ENCODE measurements around the gene LRP11.

LRP11 gene

GRCh38 chr6:149830731-149831307 lies 33.3 kb downstream of the LRP11 start:
- Histone ChIP-seq H3K9ac (ENCODE audit: low read length in 2 of 2) (no peak overlapping the region), H3K36me3 (ENCODE audit: control insufficient read depth in 2 of 2, insufficient read depth in 2 of 2, low read length in 2 of 2) (peaks cover 7 to 14% of the 10 kb centered on the region in 2 donors), H3K4me1 (ENCODE audit: control insufficient read depth, insufficient read depth, low read length) (no peaks in the 10 kb centered on the region), H3K9me3 (ENCODE audit: control insufficient read depth in 2 of 2, low read length in 2 of 2) (no peaks in the 10 kb centered on the region), H3K27me3 (ENCODE audit: control insufficient read depth in 1 of 2, insufficient read depth in 2 of 2, low read length in 2 of 2) (no peaks in the 10 kb centered on the region), H3K27ac (ENCODE audit: low read length) (no peak overlapping the region), H3K4me3 (ENCODE audit: low read length in 2 of 2) (no peak overlapping the region)

- H3K4me3 ChIP-seq (ENCODE audit: low read length in 2 of 2) = no peak overlapping the region
- H3K27ac ChIP-seq (ENCODE audit: low read length) = no peak overlapping the region
- peaks cover 10 to 17% of the 10 kb centered on the region in 2 donors for H3K36me3 ChIP-seq (ENCODE audit: control insufficient read depth in 2 of 2, insufficient read depth in 2 of 2, low read length in 2 of 2)
- H3K9ac ChIP-seq (ENCODE audit: low read length in 2 of 2) = no peak overlapping the region
- no peaks in the 10 kb centered on the region for H3K9me3 ChIP-seq (ENCODE audit: control insufficient read depth in 2 of 2, low read length in 2 of 2)
- H3K4me1 ChIP-seq (ENCODE audit: control insufficient read depth, insufficient read depth, low read length) = no peaks in the 10 kb centered on the region
- H3K27me3 ChIP-seq (ENCODE audit: control insufficient read depth in 1 of 2, insufficient read depth in 2 of 2, low read length in 2 of 2) = no peaks in the 10 kb centered on the region
Observed at GRCh38 chr6:149825292-149825691, 38.9 kb downstream of the LRP11 start.

GRCh38 chr6:149823013-149823412 lies 41.1 kb downstream of the LRP11 start:
- peaks cover 10 to 17% of the 10 kb centered on the region in 2 donors for H3K36me3 ChIP-seq (ENCODE audit: control insufficient read depth in 2 of 2, insufficient read depth in 2 of 2, low read length in 2 of 2)
- no peak overlapping the region for H3K4me3 ChIP-seq (ENCODE audit: low read length in 2 of 2)
- no peak overlapping the region for H3K27ac ChIP-seq (ENCODE audit: low read length)
- H3K9ac ChIP-seq (ENCODE audit: low read length in 2 of 2) = no peak overlapping the region
- no peaks in the 10 kb centered on the region for H3K4me1 ChIP-seq (ENCODE audit: control insufficient read depth, insufficient read depth, low read length)
- no peaks in the 10 kb centered on the region for H3K9me3 ChIP-seq (ENCODE audit: control insufficient read depth in 2 of 2, low read length in 2 of 2)
- no peaks in the 10 kb centered on the region for H3K27me3 ChIP-seq (ENCODE audit: control insufficient read depth in 1 of 2, insufficient read depth in 2 of 2, low read length in 2 of 2)

DNA sequence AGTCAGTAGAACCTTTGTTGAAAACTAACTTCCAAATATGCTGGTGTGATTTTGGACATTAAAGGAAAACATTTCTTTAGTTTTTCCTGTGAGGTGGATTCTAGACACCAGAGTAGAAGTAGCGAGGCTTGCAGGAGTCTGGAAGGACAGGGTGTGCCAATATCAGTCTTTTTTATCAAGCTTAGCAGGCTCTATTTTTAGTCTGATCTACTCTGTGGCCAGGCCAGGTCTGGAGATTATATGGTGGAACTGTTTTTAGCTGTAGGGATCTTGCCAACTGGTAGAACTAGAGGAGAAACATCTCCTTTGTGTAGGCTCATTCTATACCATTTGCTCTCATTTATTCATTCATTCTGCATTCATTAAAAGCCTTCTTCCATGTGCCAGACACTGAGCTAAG lies 42.7 kb downstream of the LRP11 start:
- H3K9ac ChIP-seq (ENCODE audit: low read length in 2 of 2) = no peak overlapping the region
- no peak overlapping the region for H3K4me3 ChIP-seq (ENCODE audit: low read length in 2 of 2)
- no peaks in the 10 kb centered on the region for H3K27me3 ChIP-seq (ENCODE audit: control insufficient read depth in 1 of 2, insufficient read depth in 2 of 2, low read length in 2 of 2)
- no peaks in the 10 kb centered on the region for H3K4me1 ChIP-seq (ENCODE audit: control insufficient read depth, insufficient read depth, low read length)
- no peaks in the 10 kb centered on the region for H3K9me3 ChIP-seq (ENCODE audit: control insufficient read depth in 2 of 2, low read length in 2 of 2)
- peaks cover 10 to 17% of the 10 kb centered on the region in 2 donors for H3K36me3 ChIP-seq (ENCODE audit: control insufficient read depth in 2 of 2, insufficient read depth in 2 of 2, low read length in 2 of 2)
- H3K27ac ChIP-seq (ENCODE audit: low read length) = no peak overlapping the region

DNA sequence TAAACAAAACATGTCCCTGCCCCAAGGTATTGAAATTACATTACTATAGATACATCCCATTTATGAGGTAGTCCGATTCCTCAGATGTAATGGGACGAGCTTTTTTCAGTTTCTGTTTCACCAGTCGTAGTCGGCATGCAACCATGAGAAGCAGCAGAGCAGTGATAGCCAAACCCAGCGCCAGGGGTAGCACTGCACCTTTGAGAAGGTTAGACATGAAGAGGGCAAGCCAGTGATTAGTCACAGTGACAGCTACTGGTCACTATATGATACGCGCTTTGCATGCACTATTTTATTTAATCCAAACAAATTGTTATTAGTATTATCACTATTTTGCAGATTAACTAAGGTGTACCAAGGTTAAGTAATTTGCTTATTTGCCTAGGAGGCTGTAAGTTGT lies 43.7 kb downstream of the LRP11 start:
- no peak overlapping the region for H3K9ac ChIP-seq (ENCODE audit: low read length in 2 of 2)
- no peaks in the 10 kb centered on the region for H3K9me3 ChIP-seq (ENCODE audit: control insufficient read depth in 2 of 2, low read length in 2 of 2)
- no peak overlapping the region for H3K4me3 ChIP-seq (ENCODE audit: low read length in 2 of 2)
- H3K36me3 ChIP-seq (ENCODE audit: control insufficient read depth in 2 of 2, insufficient read depth in 2 of 2, low read length in 2 of 2) = peaks cover 6 to 13% of the 10 kb centered on the region in 2 donors
- H3K27me3 ChIP-seq (ENCODE audit: control insufficient read depth in 1 of 2, insufficient read depth in 2 of 2, low read length in 2 of 2) = no peaks in the 10 kb centered on the region
- H3K4me1 ChIP-seq (ENCODE audit: control insufficient read depth, insufficient read depth, low read length) = no peaks in the 10 kb centered on the region
- H3K27ac ChIP-seq (ENCODE audit: low read length) = no peak overlapping the region

GRCh38 chr6:149815788-149816187 lies 48.4 kb downstream of the LRP11 start:
- Histone ChIP-seq H3K27me3 (ENCODE audit: control insufficient read depth in 1 of 2, insufficient read depth in 2 of 2, low read length in 2 of 2) (no peaks in the 10 kb centered on the region), H3K4me1 (ENCODE audit: control insufficient read depth, insufficient read depth, low read length) (no peaks in the 10 kb centered on the region), H3K27ac (ENCODE audit: low read length) (no peak overlapping the region), H3K9ac (ENCODE audit: low read length in 2 of 2) (no peak overlapping the region), H3K36me3 (ENCODE audit: control insufficient read depth in 2 of 2, insufficient read depth in 2 of 2, low read length in 2 of 2) (no peaks in the 10 kb centered on the region), H3K4me3 (ENCODE audit: low read length in 2 of 2) (no peak overlapping the region), H3K9me3 (ENCODE audit: control insufficient read depth in 2 of 2, low read length in 2 of 2) (no peaks in the 10 kb centered on the region)

GRCh38 chr6:149813351-149813750 lies 50.8 kb downstream of the LRP11 start:
- H3K9ac ChIP-seq (ENCODE audit: low read length in 2 of 2) = no peak overlapping the region
- H3K4me1 ChIP-seq (ENCODE audit: control insufficient read depth, insufficient read depth, low read length) = no peaks in the 10 kb centered on the region
- no peak overlapping the region for H3K4me3 ChIP-seq (ENCODE audit: low read length in 2 of 2)
- H3K36me3 ChIP-seq (ENCODE audit: control insufficient read depth in 2 of 2, insufficient read depth in 2 of 2, low read length in 2 of 2) = peaks cover 0 to 2% of the 10 kb centered on the region in 2 donors
- no peaks in the 10 kb centered on the region for H3K9me3 ChIP-seq (ENCODE audit: control insufficient read depth in 2 of 2, low read length in 2 of 2)
- no peak overlapping the region for H3K27ac ChIP-seq (ENCODE audit: low read length)
- H3K27me3 ChIP-seq (ENCODE audit: control insufficient read depth in 1 of 2, insufficient read depth in 2 of 2, low read length in 2 of 2) = no peaks in the 10 kb centered on the region

GRCh38 chr6:149809798-149810197 lies 54.4 kb downstream of the LRP11 start:
- H3K9ac ChIP-seq (ENCODE audit: low read length in 2 of 2) = no peak overlapping the region
- H3K9me3 ChIP-seq (ENCODE audit: control insufficient read depth in 2 of 2, low read length in 2 of 2) = no peaks in the 10 kb centered on the region
- peaks cover 0 to 2% of the 10 kb centered on the region in 2 donors for H3K36me3 ChIP-seq (ENCODE audit: control insufficient read depth in 2 of 2, insufficient read depth in 2 of 2, low read length in 2 of 2)
- no peaks in the 10 kb centered on the region for H3K27me3 ChIP-seq (ENCODE audit: control insufficient read depth in 1 of 2, insufficient read depth in 2 of 2, low read length in 2 of 2)
- H3K4me3 ChIP-seq (ENCODE audit: low read length in 2 of 2) = no peak overlapping the region
- H3K27ac ChIP-seq (ENCODE audit: low read length) = no peak overlapping the region
- no peaks in the 10 kb centered on the region for H3K4me1 ChIP-seq (ENCODE audit: control insufficient read depth, insufficient read depth, low read length)

DNA sequence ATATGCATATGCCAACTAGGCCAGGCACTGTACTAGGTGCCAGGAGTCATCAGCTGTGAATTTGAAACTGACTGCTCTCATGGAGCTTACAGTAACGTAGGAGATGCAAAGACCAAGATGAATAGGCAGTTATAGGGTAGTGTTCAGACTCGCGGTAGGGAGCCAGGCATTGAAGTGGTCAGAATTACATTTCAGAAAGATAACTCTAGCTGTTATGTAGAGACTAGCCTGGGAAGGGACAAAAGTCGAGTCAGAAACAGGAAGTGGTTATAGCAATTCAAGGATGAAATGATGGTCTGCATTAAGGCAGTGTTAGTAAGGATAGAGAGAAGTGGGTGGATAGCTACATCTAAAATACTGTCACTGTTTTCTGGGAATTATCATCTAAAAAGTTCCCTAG lies 58.0 kb downstream of the LRP11 start:
- Histone ChIP-seq H3K27me3 (ENCODE audit: control insufficient read depth in 1 of 2, insufficient read depth in 2 of 2, low read length in 2 of 2) (no peaks in the 10 kb centered on the region), H3K36me3 (ENCODE audit: control insufficient read depth in 2 of 2, insufficient read depth in 2 of 2, low read length in 2 of 2) (peaks cover 2 to 7% of the 10 kb centered on the region in 2 donors), H3K4me3 (ENCODE audit: low read length in 2 of 2) (no peak overlapping the region), H3K9ac (ENCODE audit: low read length in 2 of 2) (no peak overlapping the region), H3K4me1 (ENCODE audit: control insufficient read depth, insufficient read depth, low read length) (no peaks in the 10 kb centered on the region), H3K27ac (ENCODE audit: low read length) (no peak overlapping the region), H3K9me3 (ENCODE audit: control insufficient read depth in 2 of 2, low read length in 2 of 2) (no peaks in the 10 kb centered on the region)

DNA sequence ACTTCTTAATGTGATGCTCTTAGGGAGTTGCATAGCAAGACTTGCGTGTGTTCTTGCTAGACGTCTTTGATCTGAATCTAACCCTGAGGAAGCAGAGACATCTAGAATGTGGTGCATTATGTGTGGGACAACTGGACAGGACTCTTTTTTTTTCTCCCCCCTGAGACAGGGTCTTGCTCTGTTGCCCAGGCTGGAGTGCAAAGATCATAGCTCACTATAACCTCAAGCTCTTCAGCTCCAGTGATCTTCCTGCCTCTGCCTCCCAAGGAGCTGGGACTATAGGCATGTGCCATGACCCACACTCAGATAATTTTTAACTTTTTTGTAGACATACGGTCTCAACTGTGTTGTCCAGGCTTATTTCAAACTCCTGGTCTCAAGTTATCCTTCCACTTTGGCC lies 80.6 kb downstream of the LRP11 start:
- Histone ChIP-seq H3K27ac (ENCODE audit: low read length) (no peak overlapping the region), H3K4me1 (ENCODE audit: control insufficient read depth, insufficient read depth, low read length) (no peaks in the 10 kb centered on the region), H3K36me3 (ENCODE audit: control insufficient read depth in 2 of 2, insufficient read depth in 2 of 2, low read length in 2 of 2) (peaks cover 7 to 9% of the 10 kb centered on the region in 2 donors), H3K9ac (ENCODE audit: low read length in 2 of 2) (no peak overlapping the region), H3K27me3 (ENCODE audit: control insufficient read depth in 1 of 2, insufficient read depth in 2 of 2, low read length in 2 of 2) (no peaks in the 10 kb centered on the region), H3K4me3 (ENCODE audit: low read length in 2 of 2) (no peak overlapping the region), H3K9me3 (ENCODE audit: control insufficient read depth in 2 of 2, low read length in 2 of 2) (no peaks in the 10 kb centered on the region)

DNA sequence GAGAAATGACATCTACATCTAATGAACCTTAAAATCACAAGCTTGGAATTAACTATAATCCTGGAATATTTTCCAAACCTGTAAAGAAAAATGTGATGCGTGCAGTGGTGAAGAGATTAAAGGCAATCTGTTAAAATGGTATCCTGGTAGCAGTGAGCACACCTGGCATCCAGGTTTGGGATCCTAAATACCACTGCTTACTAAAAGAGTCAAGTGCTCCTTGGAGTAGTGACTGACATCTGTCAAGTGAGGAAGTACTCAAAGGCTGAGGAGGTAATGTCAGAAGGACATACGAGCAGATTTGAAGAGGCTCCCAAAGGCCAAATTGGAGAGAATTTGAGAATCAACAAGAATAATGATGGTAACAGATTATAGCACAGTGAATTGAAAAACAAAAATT lies 81.8 kb downstream of the LRP11 start:
- H3K27me3 ChIP-seq (ENCODE audit: control insufficient read depth in 1 of 2, insufficient read depth in 2 of 2, low read length in 2 of 2) = no peaks in the 10 kb centered on the region
- no peaks in the 10 kb centered on the region for H3K9me3 ChIP-seq (ENCODE audit: control insufficient read depth in 2 of 2, low read length in 2 of 2)
- no peak overlapping the region for H3K9ac ChIP-seq (ENCODE audit: low read length in 2 of 2)
- no peak overlapping the region for H3K27ac ChIP-seq (ENCODE audit: low read length)
- H3K4me1 ChIP-seq (ENCODE audit: control insufficient read depth, insufficient read depth, low read length) = no peaks in the 10 kb centered on the region
- no peak overlapping the region for H3K4me3 ChIP-seq (ENCODE audit: low read length in 2 of 2)
- H3K36me3 ChIP-seq (ENCODE audit: control insufficient read depth in 2 of 2, insufficient read depth in 2 of 2, low read length in 2 of 2) = peaks cover 7 to 9% of the 10 kb centered on the region in 2 donors
